HepG2 (cell line): Measurements from ENCODE around the gene PTPRCAP. TPM values are rescaled to one million over a fixed set of nuclear protein-coding genes. Genes with fewer than 3 reads are reported as not detected.
A peak's percentile ranks its signal among the peaks of the same experiment; 100 is the strongest.

ENCODE experiments used
- ATF4 ChIP-seq, 2 experiments: fragments of 450-650 bp in 1 of 2; sonication (generic) in 1 of 2; formaldehyde crosslinking; IDR thresholded peaks; 2 replicates each; pipeline versions ENCODE4 v1.5.0 to v1.8.0; 2020 to 2022; ENCODE audit warnings: mild to moderate bottlenecking in 1 of 2, missing genetic modification reagents in 1 of 2
- CEBPZ ChIP-seq: IDR thresholded peaks from 2 replicates; pipeline ENCODE4 v1.6.1; 2012; ENCODE audit warnings: low read length, improper control_type of control experiment
- IKZF4 ChIP-seq: sonication (generic); formaldehyde crosslinking; IDR thresholded peaks from 2 replicates; pipeline ENCODE4 v1.5.1; 2020; ENCODE audit warnings: borderline replicate concordance, mild to moderate bottlenecking, low read depth, missing genetic modification reagents; ENCODE audit errors: not compliant biosample characterization
- IRF2 ChIP-seq: IDR thresholded peaks from 2 replicates; pipeline ENCODE4 v1.6.1; 2018; ENCODE audit warnings: missing genetic modification reagents, missing compliant biosample characterization
- KDM3A ChIP-seq: IDR thresholded peaks from 2 replicates; pipeline ENCODE4 v1.6.1; 2018; ENCODE audit warnings: low read depth, missing compliant biosample characterization
- LRRFIP1 ChIP-seq: sonication (generic); formaldehyde crosslinking; conservative IDR thresholded peaks from 2 replicates; pipeline ENCODE4 v1.4.0; 2020; ENCODE audit warnings: missing genetic modification reagents
- NCOA5 ChIP-seq: sonication (generic); formaldehyde crosslinking; IDR thresholded peaks from 2 replicates; pipeline ENCODE4 v1.4.0; 2020; ENCODE audit warnings: missing genetic modification reagents
- PATZ1 ChIP-seq: sonication (generic); formaldehyde crosslinking; IDR thresholded peaks from 2 replicates; pipeline ENCODE4 v1.4.0; 2020; ENCODE audit warnings: missing genetic modification reagents
- RORA ChIP-seq: sonication (generic); formaldehyde crosslinking; IDR thresholded peaks from 2 replicates; pipeline ENCODE4 v1.5.0; 2020; ENCODE audit warnings: mild to moderate bottlenecking, missing genetic modification reagents, moderate library complexity
- SMAD3 ChIP-seq: sonication (generic); formaldehyde crosslinking; IDR thresholded peaks from 2 replicates; pipeline ENCODE4 v1.4.0; 2020; ENCODE audit warnings: missing genetic modification reagents
- SMAD9 ChIP-seq: sonication (generic); formaldehyde crosslinking; IDR thresholded peaks from 2 replicates; pipeline ENCODE4 v1.5.1; 2020; ENCODE audit warnings: mild to moderate bottlenecking, missing genetic modification reagents
- TBX2 ChIP-seq: sonication (generic); formaldehyde crosslinking; IDR thresholded peaks from 2 replicates; pipeline ENCODE4 v1.5.0; 2020; ENCODE audit warnings: missing genetic modification reagents, mild to moderate bottlenecking, borderline replicate concordance
- TCF12 ChIP-seq, 2 experiments: fragments of 450-650 bp in 1 of 2; sonication (generic) in 1 of 2; formaldehyde crosslinking in 1 of 2; IDR thresholded peaks; 2 replicates each; pipeline versions ENCODE4 v1.6.1 to v1.8.0; 2017 to 2022; ENCODE audit warnings: antibody characterized with exemption in 1 of 2, mild to moderate bottlenecking in 1 of 2, missing genetic modification reagents in 1 of 2, moderate library complexity in 1 of 2
- ZBTB8A ChIP-seq: sonication (generic); formaldehyde crosslinking; IDR thresholded peaks from 2 replicates; pipeline ENCODE4 v1.4.0; 2020; ENCODE audit warnings: mild to moderate bottlenecking, low read depth, missing genetic modification reagents, borderline replicate concordance
- ZMYM4 ChIP-seq: sonication (generic); formaldehyde crosslinking; IDR thresholded peaks from 2 replicates; pipeline ENCODE4 v1.8.1; 2023; ENCODE audit warnings: mild to moderate bottlenecking, missing genetic modification reagents
- ZNF260 ChIP-seq: sonication (generic); formaldehyde crosslinking; IDR thresholded peaks from 2 replicates; pipeline ENCODE4 v1.4.0; 2020; ENCODE audit warnings: missing genetic modification reagents, low read depth, mild to moderate bottlenecking, borderline replicate concordance
- ZNF362 ChIP-seq: sonication (generic); formaldehyde crosslinking; IDR thresholded peaks from 2 replicates; pipeline ENCODE4 v1.4.0; 2020; ENCODE audit warnings: missing genetic modification reagents, mild to moderate bottlenecking, borderline replicate concordance
- polyA plus RNA-seq, 8 experiments: library from polyadenylated mRNA; depleted of rRNA in 3 of 8; stranded (reverse) in 7 of 8; unstranded in 1 of 8; fragments of >200 nt; fragmentation: Illumina TruSeq in 4 of 8; extraction: Trizol in 4 of 8; gene quantifications; 2 replicates each; pipeline versions ENCODE4 v1.2.1 to v1.2.3, GENCODE V29; 2011 to 2016; ENCODE audit warnings: low read depth in 4 of 8, missing spikeins in 1 of 8, mixed read lengths in 1 of 8; ENCODE audit not compliant: insufficient read depth in 1 of 8
- total RNA-seq, 5 experiments: library from RNA; depleted of rRNA; stranded (reverse); fragments of >200 nt; fragmentation: Illumina TruSeq; extraction: Trizol; gene quantifications; 2 replicates each; pipeline ENCODE4 v1.2.3, GENCODE V29; 2016; ENCODE audit warnings: low read depth in 1 of 5

Gene PTPRCAP
- total and polyA plus RNA-seq, 2 of the 13 experiments (the other 11 are each of a cell fraction or from before 2014, with no cell fraction given), result 0.60 to 0.70 TPM

GRCh38 chr11:67391304-67392182, 45.9 kb downstream of the PTPRCAP start, which contains the start of gene RAD9A (continued):
- TF ChIP-seq RORA (CRISPR knock-in tag) (no peak), ZNF260 (no peak), ZMYM4 (CRISPR knock-in tag) (peak; percentile 82), IKZF4 (CRISPR knock-in tag) (peak; percentile 80), NCOA5 (CRISPR knock-in tag) (no peak), SMAD9 (CRISPR knock-in tag) (peak; percentile 89; the same call in 1 of the 2 replicates), ZNF362 (peak; percentile 20; the same call in 1 of the 2 replicates), ZBTB8A (CRISPR knock-in tag) (no peak), KDM3A (CRISPR knock-in tag) (0 out of 2 replicates have a peak, but pooled peaks have one; percentile 26), SMAD3 (CRISPR knock-in tag) (peak; percentile 18; the same call in 1 of the 2 replicates), PATZ1 (CRISPR knock-in tag) (no peak; the same call in 1 of the 2 replicates), LRRFIP1 (CRISPR knock-in tag) (no peak), TBX2 (CRISPR knock-in tag) (peak; percentile 89), CEBPZ (no peak), ATF4 (CRISPR knock-in tag; IDR thresholded peaks at IDR 0.05) (peak in 1 of 2 experiments; percentile 60; a peak in 2 of 4 replicates), IRF2 (peak; percentile 60; the same call in 1 of the 2 replicates), TCF12 (IDR thresholded peaks at IDR 0.05) (no peak), TCF12 (CRISPR knock-in tag; IDR thresholded peaks at IDR 0.05) (peak; percentile 70; the same call in 1 of the 2 replicates)
